Glomerular visceral epithelial cell (primary cell): Measurements from ENCODE around the gene IFIT1.
A peak's percentile ranks its signal among the peaks of the same experiment; 100 is the strongest.
"Not testable (repeated sequence)": the region's sequence is repeated elsewhere in the genome, so short reads cannot be mapped to it uniquely, and the experiment has no call there.

Experiments
- DNase-seq: peaks from one replicate; pipeline ENCODE4 v3.0.0-alpha.2; 2016; ENCODE audit errors: extremely low spot score

Gene IFIT1

DNA sequence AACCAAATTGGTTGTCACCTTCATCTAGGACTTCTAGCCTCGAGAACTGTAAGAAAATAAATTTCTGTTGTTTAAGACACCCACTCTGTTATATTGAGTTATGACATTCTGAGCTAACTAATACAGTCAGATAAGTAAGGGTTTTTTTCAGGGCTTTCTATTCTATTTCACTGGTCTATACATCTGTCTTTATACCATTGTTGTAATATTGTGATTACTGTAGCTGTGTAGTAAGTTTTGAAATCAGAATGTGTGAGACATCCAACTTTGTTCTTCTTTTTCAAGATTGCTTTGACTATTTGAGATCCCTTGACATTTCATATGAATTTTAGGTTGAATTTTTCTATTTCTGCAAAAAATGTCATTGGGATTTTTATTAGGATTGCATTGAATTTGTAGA is 7.5 kb downstream of the IFIT1 start:
- DNase-seq: no peak

DNA sequence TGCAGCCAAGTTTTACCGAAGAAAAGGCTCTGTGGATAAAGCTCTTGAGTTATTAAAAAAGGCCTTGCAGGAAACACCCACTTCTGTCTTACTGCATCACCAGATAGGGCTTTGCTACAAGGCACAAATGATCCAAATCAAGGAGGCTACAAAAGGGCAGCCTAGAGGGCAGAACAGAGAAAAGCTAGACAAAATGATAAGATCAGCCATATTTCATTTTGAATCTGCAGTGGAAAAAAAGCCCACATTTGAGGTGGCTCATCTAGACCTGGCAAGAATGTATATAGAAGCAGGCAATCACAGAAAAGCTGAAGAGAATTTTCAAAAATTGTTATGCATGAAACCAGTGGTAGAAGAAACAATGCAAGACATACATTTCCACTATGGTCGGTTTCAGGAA is 10.6 kb downstream of the IFIT1 start:
- DNase-seq: no peak

DNA sequence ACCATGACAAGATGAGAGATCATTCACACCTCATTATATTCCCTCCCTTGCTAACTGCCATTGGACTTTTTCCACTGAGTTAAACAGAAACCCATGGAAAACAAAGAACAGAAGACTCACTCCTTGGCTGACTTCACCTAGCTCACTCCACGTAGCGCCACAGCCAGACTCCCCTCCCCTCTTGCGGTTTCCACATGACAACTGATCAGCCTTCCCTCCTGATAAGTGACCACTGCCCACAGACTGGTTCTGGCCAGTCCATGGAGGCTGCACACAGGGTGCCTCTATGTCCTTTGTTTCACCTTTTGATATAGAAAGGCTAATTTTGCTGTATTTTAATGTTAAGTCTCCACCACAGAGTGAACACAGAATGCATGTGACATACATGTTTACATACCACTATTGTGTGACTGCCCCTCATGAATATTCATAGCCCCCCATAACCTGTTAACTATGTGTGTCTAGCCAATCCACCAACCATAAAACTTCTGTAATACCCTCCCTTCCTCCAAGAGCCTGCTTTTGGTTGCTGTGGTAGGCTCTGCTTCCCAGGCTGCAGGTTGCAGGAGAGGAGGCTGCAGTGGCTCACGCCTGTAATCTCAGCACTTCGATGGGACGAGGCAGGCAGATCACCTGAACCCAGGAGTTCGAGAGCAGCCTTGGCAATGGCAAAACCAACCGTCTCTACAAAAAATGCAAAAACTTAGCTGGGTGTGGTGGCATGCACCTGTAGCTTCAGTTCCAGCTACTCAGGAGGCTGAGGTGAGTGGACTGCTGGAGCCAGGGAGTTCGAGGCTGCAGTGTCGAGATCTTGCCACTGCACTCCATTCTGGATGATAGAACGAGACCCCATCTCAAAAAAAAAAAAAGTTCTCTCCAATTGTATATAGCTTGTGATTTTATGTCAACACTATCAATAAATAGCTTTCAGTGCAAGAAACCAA is 12.0 kb downstream of the IFIT1 start:
- DNase-seq: peak; percentile 13

DNA sequence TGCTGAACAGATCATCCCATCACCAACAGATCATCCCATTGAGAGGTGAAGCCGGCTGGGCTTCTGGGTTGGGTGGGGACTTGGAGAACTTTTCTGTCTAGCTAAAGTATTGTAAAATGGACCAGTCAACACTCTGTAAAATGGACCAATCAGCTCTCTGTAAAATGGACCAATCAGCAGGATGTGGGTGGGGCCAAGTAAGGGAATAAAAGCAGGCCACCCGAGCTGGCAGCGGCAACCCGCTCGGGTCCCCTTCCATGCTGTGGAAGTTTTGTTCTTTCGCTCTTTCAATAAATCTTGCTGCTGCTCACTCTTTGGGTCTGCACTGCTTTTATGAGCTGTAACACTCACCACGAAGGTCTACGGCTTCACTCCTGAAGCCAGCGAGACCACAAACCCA is 13.8 kb downstream of the IFIT1 start:
- DNase-seq: not testable (repeated sequence)

DNA sequence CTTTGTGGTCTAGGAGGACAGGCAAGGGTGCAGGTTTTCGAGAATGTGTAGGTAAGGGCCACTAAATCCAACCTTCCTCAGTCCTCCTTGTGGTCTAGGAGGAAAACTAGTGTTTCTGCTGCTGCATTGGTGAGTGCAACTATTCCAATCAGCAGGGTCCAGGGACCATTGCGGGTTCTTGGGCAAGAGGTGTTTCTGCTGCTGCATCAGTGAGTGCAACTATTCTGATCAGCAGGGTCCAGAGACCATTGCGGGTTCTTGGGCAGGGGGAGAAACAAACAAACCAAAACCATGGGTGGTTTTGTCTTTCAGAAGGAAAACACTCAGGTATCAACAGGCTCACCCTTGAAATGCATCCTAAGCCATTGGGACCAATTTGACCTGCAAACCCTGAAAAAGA is 15.4 kb downstream of the IFIT1 start:
- DNase-seq: not testable (repeated sequence)

- not testable (repeated sequence) for DNase-seq
Measured at GRCh38 chr10:89409282-89409681, 16.9 kb downstream of the IFIT1 start.

DNA sequence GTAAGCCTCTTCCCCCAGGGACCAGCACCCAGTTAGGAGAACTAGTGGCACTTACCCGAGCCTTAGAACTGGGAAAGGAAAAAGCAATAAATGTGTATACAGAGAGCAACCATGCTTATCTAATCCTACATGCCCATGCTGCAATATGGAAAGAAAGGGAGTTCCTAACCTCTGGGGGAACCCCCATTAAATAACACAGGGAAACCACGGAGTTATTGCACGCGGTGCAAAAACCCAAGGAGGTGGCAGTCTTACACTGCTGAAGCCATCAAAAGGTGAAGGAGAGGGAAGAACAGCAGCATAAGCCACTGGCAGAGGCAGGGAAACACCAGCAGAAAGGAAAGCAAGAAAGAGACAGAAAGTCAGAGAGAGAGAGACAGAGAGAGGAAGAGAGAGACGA is 18.1 kb downstream of the IFIT1 start:
- DNase-seq: not testable (repeated sequence)

- not testable (repeated sequence) for DNase-seq
Measured at GRCh38 chr10:89411135-89411534, 18.7 kb downstream of the IFIT1 start.

- DNase-seq: not testable (repeated sequence)
Measured at GRCh38 chr10:89412276-89412675, 19.9 kb downstream of the IFIT1 start.

GRCh38 chr10:89413398-89413912 is 21.0 kb downstream of the IFIT1 start:
- DNase-seq: no peak

DNA sequence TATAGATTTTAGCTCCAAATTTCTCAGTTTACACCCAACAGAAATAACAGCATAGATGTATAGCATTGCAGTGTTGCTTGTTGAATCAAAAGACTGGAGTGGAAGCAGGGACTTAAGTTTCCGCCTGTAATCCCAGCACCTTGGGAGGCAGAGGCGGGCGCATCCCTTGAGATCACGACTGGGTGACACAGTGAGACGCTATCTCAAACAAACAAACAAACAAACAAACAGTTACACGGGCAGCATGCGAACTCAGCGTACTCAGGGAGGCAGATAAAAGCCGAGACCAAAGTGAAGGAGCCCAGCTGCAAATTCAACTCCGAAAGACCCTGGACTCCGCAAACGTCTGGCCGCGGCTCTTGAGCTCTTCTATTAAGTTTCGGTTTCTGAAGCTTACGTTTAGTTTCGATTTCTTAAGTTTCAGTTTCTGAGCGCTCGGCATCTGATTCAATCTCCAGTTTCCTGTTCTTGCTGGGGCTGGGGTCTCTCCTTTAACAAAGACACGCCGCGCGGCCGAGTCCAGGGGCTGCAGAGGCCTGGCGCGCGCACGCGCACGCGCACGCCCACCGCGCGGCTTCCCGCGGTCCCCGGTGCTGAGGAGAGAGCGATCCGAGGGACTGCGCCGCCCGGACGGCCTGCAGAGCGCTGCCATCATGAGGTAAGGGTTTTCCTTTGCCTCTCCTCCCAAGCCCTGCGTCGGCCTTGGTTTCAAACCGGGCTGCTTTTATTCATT is 21.9 kb downstream of the IFIT1 start, which contains the start of gene IFIT5:
TSS of gene IFIT5 (plus strand) at position 423 of the 733 bp plus-strand sequence. CDS start at position 654, 231 bp downstream.
- peak; percentile 70 for DNase-seq

GRCh38 chr10:89414879-89415821 is 22.7 kb downstream of the IFIT1 start:
- peak; percentile 41 for DNase-seq

DNA sequence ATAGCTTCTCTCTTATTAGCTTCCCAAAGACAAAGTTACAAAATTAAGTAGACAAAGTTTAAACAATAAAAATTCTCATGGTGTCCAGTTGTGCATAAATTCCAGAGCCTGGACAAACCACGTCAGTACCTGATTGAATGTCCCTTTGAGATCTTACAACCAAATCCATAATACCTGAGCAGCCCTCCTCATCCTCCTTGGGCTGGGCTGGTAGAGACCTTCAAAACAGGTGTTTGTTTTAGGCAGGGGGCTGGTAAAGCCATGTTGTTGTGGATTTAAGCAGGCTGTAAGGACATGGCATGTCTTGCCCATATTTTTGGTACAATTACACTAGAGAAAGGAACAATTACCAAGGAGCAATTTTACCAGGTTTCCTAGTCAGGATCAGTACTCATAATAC is 24.0 kb downstream of the IFIT1 start:
- DNase-seq: no peak

- DNase-seq: peak; percentile 17
Measured at GRCh38 chr10:89419548-89419947, 27.1 kb downstream of the IFIT1 start.

GRCh38 chr10:89421018-89421476 is 28.6 kb downstream of the IFIT1 start:
- DNase-seq: no peak

DNA sequence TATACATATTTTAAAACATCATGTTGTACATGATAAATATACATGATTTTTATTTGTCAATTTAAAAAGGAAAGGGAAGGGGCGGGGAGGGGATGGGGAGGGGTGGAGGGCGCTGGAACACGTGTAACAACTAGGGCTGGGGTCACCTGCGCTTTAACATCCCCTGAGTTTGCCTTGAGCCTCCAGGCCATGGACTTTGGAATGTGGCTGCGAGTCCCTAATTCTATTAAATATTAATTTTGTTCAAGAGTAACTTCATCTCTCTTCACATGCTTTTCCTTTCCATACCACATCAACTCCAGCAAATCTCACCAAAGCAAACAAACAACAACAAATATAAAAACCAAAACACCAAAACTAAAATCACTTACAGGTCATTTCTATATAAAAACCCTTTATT is 32.6 kb downstream of the IFIT1 start:
- no peak for DNase-seq

GRCh38 chr10:89426230-89426868 is 33.9 kb downstream of the IFIT1 start:
- DNase-seq: peak; percentile 67

DNA sequence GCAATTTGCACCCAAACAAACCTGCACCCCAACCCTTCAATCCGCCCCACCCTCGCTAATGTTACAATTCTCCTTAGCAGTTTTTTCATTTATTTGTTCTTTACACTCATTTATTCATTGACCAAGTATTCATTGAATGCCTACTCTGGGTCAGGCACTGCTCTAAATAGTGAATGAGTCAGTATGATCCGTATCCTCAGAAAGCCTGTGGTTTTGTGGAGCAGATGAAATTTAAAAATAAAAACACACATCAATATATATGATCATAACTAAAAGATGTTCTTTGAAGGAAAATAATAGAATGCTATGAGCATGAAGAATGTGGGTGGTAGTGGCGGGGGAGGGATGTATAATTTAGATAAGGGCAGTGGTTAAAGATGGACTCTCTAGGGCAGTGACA is 35.2 kb downstream of the IFIT1 start:
- DNase-seq: peak; percentile 54

DNA sequence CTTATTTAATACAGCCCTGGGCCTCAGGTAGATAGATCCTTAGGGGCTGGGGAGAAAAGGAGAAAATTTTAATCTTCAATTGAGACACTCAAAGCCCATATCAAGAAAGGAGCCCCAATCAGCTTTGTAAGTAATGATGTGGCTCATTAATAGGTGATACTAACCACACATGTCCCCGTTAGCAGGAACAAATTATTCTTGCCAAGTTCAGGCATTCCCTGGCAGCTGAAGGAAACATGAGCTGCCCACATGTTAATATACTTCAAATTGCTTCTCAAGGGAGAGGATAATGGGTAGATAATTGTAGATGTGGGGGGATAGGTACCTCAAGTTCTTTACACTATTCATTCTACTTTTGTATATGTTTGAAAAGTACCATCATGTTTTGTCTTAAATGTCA is 36.5 kb downstream of the IFIT1 start:
- DNase-seq: no peak

DNA sequence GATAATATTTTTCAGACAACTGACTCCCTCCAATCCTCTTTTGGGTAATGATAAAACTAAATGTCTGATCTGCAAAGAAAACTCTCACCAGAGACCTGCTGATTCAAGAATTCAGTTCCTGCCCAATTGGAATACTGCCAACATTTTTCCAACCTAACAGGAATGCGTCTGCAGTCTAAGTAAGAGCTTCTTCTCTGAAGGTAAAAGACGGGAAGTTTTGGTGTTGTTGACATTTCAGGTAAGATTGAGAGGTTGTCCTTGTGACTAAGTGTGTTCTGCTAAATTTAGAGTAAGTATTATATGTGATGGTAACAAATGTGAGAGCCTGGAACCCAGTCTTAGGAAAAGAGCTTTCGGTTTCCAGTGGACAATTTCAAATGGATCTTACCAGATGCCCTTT is 39.6 kb downstream of the IFIT1 start:
- peak; percentile 76 for DNase-seq

GRCh38 chr10:89438525-89438924 is 46.1 kb downstream of the IFIT1 start:
- DNase-seq: no peak
